ENCODE measurements around the gene TNNC1.

TNNC1 gene

GRCh38 chr3:52443791-52444687, 9.8 kb downstream of the TNNC1 start:
- no peak for DNase-seq (ENCODE audit: low read depth in 2 of 2)

GRCh38 chr3:52443268-52443610, 10.6 kb downstream of the TNNC1 start:
- DNase-seq (ENCODE audit: low read depth in 2 of 2), result no peak

GRCh38 chr3:52442409-52443267, 11.2 kb downstream of the TNNC1 start:
- DNase-seq (ENCODE audit: low read depth in 2 of 2), result no peak

- no peak for DNase-seq (ENCODE audit: low read depth in 2 of 2)
Measured at GRCh38 chr3:52441772-52442332, 12.0 kb downstream of the TNNC1 start.

GRCh38 chr3:52441091-52441771, 12.6 kb downstream of the TNNC1 start:
- DNase-seq (ENCODE audit: low read depth in 2 of 2), result no peak

- DNase-seq (ENCODE audit: low read depth in 2 of 2), result no peak
Measured at GRCh38 chr3:52440671-52441070, 13.2 kb downstream of the TNNC1 start.

GRCh38 chr3:52440249-52440551, 13.6 kb downstream of the TNNC1 start:
- DNase-seq (ENCODE audit: low read depth in 2 of 2), result no peak

GRCh38 chr3:52439426-52440248, 14.2 kb downstream of the TNNC1 start:
- no peak for DNase-seq (ENCODE audit: low read depth in 2 of 2)

- DNase-seq (ENCODE audit: low read depth in 2 of 2), result no peak
Measured at GRCh38 chr3:52438579-52439425, 15.0 kb downstream of the TNNC1 start.

GRCh38 chr3:52438104-52438376, 15.8 kb downstream of the TNNC1 start:
- no peak for DNase-seq (ENCODE audit: low read depth in 2 of 2)

- DNase-seq (ENCODE audit: low read depth in 2 of 2), result no peak
Measured at GRCh38 chr3:52437326-52438103, 16.3 kb downstream of the TNNC1 start.

- DNase-seq (ENCODE audit: low read depth in 2 of 2), result no peak
Measured at GRCh38 chr3:52436500-52437149, 17.2 kb downstream of the TNNC1 start.

GRCh38 chr3:52435246-52436101, 18.4 kb downstream of the TNNC1 start:
- DNase-seq (ENCODE audit: low read depth in 2 of 2), result no peak

GRCh38 chr3:52434491-52435115, 19.2 kb downstream of the TNNC1 start:
- no peak for DNase-seq (ENCODE audit: low read depth in 2 of 2)

- no peak for DNase-seq (ENCODE audit: low read depth in 2 of 2)
Measured at GRCh38 chr3:52433996-52434479, 19.8 kb downstream of the TNNC1 start.

- no peak for DNase-seq (ENCODE audit: low read depth in 2 of 2)
Measured at GRCh38 chr3:52433328-52433995, 20.4 kb downstream of the TNNC1 start.

GRCh38 chr3:52432691-52433141, 21.1 kb downstream of the TNNC1 start:
- no peak for DNase-seq (ENCODE audit: low read depth in 2 of 2)
